GM19455 (cell line): ENCODE data around the gene MUC13.

Experiments
- ATAC-seq: cut with Tn5 transposase; IDR thresholded peaks from one replicate; pipeline ENCODE4 v1.9.1; 2021; ENCODE audit not compliant: unreplicated experiment

The MUC13 gene

GRCh38 chr3:124879337-124879680, 55.2 kb downstream of the MUC13 start:
- no peak for ATAC-seq

DNA sequence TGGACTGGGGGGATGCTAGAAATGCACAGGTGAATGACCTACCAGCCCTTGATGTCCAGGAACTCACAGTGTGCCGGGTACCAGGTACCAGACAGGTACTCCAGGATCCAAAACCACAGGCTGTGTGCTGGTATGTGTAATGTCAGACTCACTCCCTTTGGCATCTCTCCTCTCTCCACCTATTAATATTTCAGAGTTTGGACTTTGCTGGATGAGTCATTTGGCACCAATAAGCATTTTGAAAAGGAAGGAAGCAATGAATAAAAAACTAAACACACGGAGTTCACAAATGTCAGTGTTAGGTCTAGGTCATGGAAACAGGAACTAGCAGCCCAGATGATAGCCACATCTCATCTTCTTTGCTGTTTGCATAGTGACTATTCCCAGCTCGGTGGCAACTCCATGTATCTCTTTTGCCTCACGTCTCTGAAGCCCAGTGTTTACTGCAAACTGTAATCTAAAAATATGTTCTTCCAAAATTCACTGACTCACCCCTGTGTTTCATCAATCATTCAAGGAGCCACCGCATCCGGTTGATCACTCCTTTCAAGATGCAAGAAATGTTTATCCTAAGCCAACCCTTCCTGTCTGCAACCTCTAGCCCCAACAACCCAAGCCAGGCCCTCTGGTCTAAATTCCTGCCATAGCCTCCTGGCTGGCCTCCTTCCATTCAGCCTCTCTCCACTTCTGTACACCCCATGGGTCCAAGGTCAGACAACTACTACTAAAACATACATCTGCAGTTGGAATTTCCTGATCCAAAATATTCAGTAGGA, 55.8 kb downstream of the MUC13 start:
- ATAC-seq = no peak

DNA sequence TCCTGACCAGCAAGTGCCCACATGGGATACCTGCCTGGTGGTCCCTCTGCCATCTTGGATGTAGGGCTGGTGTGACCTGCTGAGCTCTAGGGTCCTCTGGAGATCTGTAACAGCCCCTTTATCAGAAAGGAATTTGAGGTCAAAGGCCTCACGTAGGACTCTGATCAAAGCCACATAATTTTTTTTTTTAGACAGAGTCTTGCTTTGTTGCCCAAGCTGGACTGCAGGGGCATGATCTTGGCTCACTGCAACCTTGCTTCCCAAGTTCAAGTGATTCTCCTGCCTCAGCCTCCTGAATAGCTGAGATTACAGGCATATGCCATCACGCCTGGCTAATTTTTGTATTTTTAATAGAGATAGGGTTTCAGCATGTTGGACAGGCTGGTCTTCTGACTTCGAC, 56.9 kb downstream of the MUC13 start:
- ATAC-seq = no peak

GRCh38 chr3:124876401-124876878, 58.1 kb downstream of the MUC13 start:
- ATAC-seq = no peak

DNA sequence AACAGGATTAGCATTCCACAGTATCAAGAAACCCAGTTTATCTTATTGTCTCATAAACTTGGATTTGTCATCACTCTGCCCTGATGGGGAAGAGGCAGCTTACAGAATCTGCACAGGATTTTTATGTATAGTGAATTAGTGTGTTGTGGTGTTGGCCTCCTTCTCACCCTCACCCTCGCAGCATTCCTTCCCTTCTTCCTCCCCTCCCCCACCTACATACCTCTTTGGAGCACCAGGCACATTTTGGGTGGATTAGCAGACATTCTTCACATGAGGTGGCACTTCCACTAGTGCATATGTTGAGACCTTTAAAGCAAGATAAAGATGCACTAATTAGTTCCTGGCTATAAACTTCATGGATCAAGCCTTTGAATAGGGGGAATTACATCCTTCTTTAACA, 61.3 kb downstream of the MUC13 start:
- no peak for ATAC-seq

DNA sequence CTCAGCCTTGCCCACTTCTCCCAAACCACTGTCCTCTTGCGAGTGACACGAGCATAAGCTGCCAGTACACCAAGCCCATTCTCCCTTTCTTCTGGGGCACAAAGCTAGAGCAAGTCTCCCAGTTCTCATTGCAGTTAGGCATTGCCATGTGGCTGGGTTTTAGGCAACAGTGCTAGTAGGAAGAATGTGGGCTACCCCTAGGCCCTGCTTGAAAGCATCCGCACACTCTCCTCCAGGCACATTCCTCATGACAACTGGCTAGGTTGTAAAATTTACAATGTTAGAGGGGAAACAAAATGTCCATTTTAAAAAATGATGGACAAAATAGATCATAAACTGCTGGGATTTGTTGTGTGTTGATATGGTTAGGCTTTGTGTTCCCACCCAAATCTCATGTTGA, 67.0 kb downstream of the MUC13 start:
- no peak for ATAC-seq

DNA sequence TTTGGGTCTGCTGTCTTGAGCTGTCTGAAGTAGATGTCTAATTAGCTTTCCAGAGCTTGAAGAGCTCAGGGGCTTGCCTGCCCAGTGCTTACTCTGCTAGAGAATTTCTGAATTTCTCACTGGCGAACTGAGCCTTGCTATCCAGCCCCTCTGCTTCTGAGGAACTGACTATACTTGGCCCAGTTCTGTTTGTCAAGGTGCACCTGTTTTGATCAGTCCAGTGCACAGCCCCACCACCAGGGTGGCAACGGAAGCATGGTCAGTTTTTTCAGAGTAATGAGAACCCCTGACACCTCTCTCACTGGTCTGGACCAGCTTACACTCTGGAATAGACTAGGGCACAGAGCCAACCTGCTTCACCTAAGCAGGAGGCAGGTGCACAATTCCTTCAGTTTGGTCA, 72.5 kb downstream of the MUC13 start:
- ATAC-seq = no peak

GRCh38 chr3:124861041-124861440, 73.5 kb downstream of the MUC13 start:
- ATAC-seq = no peak

GRCh38 chr3:124860599-124860998, 74.0 kb downstream of the MUC13 start:
- ATAC-seq = no peak

DNA sequence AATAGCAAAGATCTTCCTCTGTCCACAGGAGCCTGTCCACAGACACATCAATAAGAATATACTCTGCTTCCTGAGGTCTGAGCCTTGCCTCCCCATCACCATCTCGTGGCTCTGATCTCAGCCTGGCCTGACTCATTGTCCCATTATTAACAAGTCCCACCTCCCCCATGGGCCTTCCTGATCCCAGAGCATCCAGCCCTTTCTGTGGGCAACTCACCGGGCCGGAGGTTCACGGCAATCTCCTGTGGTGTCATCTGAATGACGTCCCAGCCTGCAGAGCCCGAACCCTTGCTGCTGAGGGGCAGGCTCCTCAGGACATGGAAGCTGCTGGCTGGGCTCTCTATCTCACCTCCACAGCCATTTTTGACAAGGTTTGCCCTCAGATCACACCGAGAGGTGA, 75.5 kb downstream of the MUC13 start:
- no peak for ATAC-seq

DNA sequence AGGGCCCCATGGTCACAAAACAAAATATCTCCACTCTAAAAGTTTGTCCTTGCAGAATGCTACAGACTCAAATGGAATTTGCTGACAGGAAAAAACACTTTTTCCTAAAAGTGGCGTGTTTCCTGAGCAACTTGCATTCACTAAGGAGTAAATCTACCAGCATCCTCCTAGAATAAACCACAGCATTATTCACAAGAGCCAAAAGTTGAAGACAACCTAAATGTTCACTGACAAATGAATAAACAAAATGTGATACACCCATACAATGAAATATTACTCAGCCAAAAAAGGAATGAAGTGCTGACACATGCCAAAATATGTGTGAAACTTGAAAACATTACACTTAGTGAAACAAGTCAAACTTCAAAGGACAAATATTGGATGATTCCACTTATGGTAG, 76.3 kb downstream of the MUC13 start:
- no peak for ATAC-seq

- no peak for ATAC-seq
Observed at GRCh38 chr3:124856677-124857076, 77.9 kb downstream of the MUC13 start.
